Measurements from ENCODE around the gene SAMD4B.

- TF ChIP-seq CTCF (conservative IDR thresholded peaks at IDR 0.05) (no peak), EZH2 (IDR thresholded peaks at IDR 0.05; ENCODE audit: low read depth) (no peak)
Measured at GRCh38 chr19:39423258-39424086, 81.3 kb downstream of the SAMD4B start.
